Measurements from ENCODE around the gene IRX3.

IRX3 gene

GRCh38 chr16:54286366-54287130 is at the start of gene IRX3:
IRX3 (minus strand) TSS chr16:54286787; CDS start chr16:54286050, 737 bp downstream.
- no peak for DNase-seq

GRCh38 chr16:54335230-54335629 is 48.6 kb upstream of the IRX3 start:
- DNase-seq: no peak

GRCh38 chr16:54334208-54334607 is 47.6 kb upstream of the IRX3 start:
- DNase-seq: no peak

- no peak for DNase-seq
Observed at GRCh38 chr16:54331241-54332002, 44.8 kb upstream of the IRX3 start.

GRCh38 chr16:54327609-54328008 is 41.0 kb upstream of the IRX3 start:
- DNase-seq: no peak

- no peak for DNase-seq
Observed at GRCh38 chr16:54326266-54326662, 39.7 kb upstream of the IRX3 start.

- no peak for DNase-seq
Observed at GRCh38 chr16:54325616-54326265, 39.2 kb upstream of the IRX3 start.

GRCh38 chr16:54324716-54325115 is 38.1 kb upstream of the IRX3 start:
- no peak for DNase-seq

- DNase-seq: no peak
Observed at GRCh38 chr16:54320697-54321340, 34.2 kb upstream of the IRX3 start.

GRCh38 chr16:54318941-54319340 is 32.4 kb upstream of the IRX3 start:
- DNase-seq: no peak

GRCh38 chr16:54317101-54317611 is 30.6 kb upstream of the IRX3 start:
- no peak for DNase-seq

GRCh38 chr16:54316095-54316889 is 29.7 kb upstream of the IRX3 start:
- DNase-seq: no peak

GRCh38 chr16:54313789-54314188 is 27.2 kb upstream of the IRX3 start:
- no peak for DNase-seq

- DNase-seq: no peak
Observed at GRCh38 chr16:54312502-54312991, 26.0 kb upstream of the IRX3 start.

- no peak for DNase-seq
Observed at GRCh38 chr16:54309341-54309740, 22.8 kb upstream of the IRX3 start.

GRCh38 chr16:54305080-54305479 is 18.5 kb upstream of the IRX3 start:
- no peak for DNase-seq

GRCh38 chr16:54303613-54304012 is 17.0 kb upstream of the IRX3 start:
- no peak for DNase-seq

GRCh38 chr16:54297154-54297553 is 10.6 kb upstream of the IRX3 start:
- no peak for DNase-seq

- no peak for DNase-seq
Observed at GRCh38 chr16:54296543-54296942, 10.0 kb upstream of the IRX3 start.

GRCh38 chr16:54291656-54292487 is 5.3 kb upstream of the IRX3 start:
- DNase-seq: no peak

All from stimulated activated CD4-positive, alpha-beta T cell treated with anti-CD3 and anti-CD28 coated beads, Interleukin-4, amount 100 ng/mL, for 24 hours (primary cell).